OCI-LY1 (cell line): Measurements from ENCODE around the gene CGB5.

ENCODE experiments used
- H2AFZ ChIP-seq: fragments of 200-600 bp; sonication (generic), shearing (Covaris generic); 2 replicates; pipeline ENCODE4 v1.6.0; 2014; ENCODE audit warnings: antibody characterized with exemption, mild to moderate bottlenecking, low read length
- H3F3A ChIP-seq: fragments of 200-600 bp; sonication (generic), shearing (Covaris generic); 2 replicates; pipeline ENCODE4 v1.6.0; 2014; ENCODE audit warnings: mild to moderate bottlenecking, antibody characterized with exemption, low read length, moderate library complexity; ENCODE audit not compliant: insufficient read depth
- H3K27ac ChIP-seq: fragments of 200-600 bp; sonication (generic); 2 replicates; pipeline ENCODE4 v1.5.1; 2014; ENCODE audit warnings: low read length, mixed run types, mild to moderate bottlenecking, low read depth; ENCODE audit not compliant: poor library complexity, severe bottlenecking
- H3K27me3 ChIP-seq: fragments of 200-600 bp; sonication (generic); 2 replicates; pipeline ENCODE4 v1.6.0; 2014; ENCODE audit warnings: antibody characterized with exemption, mild to moderate bottlenecking, low read length, moderate library complexity; ENCODE audit not compliant: insufficient read depth
- H3K36me3 ChIP-seq: fragments of 200-600 bp; sonication (generic); 2 replicates; pipeline ENCODE4 v1.6.1; 2014; ENCODE audit warnings: mild to moderate bottlenecking, antibody characterized with exemption, low read length, moderate library complexity, mixed read lengths; ENCODE audit not compliant: insufficient read depth
- H3K4me1 ChIP-seq: fragments of 200-600 bp; sonication (generic); 2 replicates; pipeline ENCODE4 v1.5.1; 2014; ENCODE audit warnings: mild to moderate bottlenecking, low read length, moderate library complexity; ENCODE audit not compliant: insufficient read depth, severe bottlenecking
- H3K4me2 ChIP-seq: fragments of 200-600 bp; sonication (generic), shearing (Covaris generic); 2 replicates; pipeline ENCODE4 v1.6.1; 2014; ENCODE audit warnings: low read length
- H3K4me3 ChIP-seq: fragments of 200-600 bp; sonication (generic); 2 replicates; pipeline ENCODE4 v1.5.1; 2014; ENCODE audit warnings: low read length, low read depth, mild to moderate bottlenecking, mixed read lengths; ENCODE audit not compliant: poor library complexity, severe bottlenecking
- H3K79me2 ChIP-seq: fragments of 200-600 bp; shearing (Covaris generic); 2 replicates; pipeline ENCODE4 v1.6.1; 2016; ENCODE audit warnings: mixed run types, low read length, mixed read lengths; ENCODE audit not compliant: insufficient read depth
- H3K9ac ChIP-seq: fragments of 200-600 bp; sonication (generic), shearing (Covaris generic); 2 replicates; pipeline ENCODE4 v1.6.1; 2014; ENCODE audit warnings: mild to moderate bottlenecking, low read length, mixed read lengths
- H3K9me2 ChIP-seq: fragments of 200-600 bp; sonication (generic), shearing (Covaris generic); 2 replicates; pipeline ENCODE4 v1.6.1; 2014; ENCODE audit warnings: low read depth, mild to moderate bottlenecking, low read length, mixed read lengths
- H3K9me3 ChIP-seq: fragments of 200-600 bp; shearing (Covaris generic); 2 replicates; pipeline ENCODE4 v1.6.1; 2014; ENCODE audit warnings: low read length, mixed read lengths
- H4K20me1 ChIP-seq: fragments of 200-600 bp; sonication (generic), shearing (Covaris generic); 2 replicates; pipeline ENCODE4 v1.6.0; 2016; ENCODE audit warnings: mild to moderate bottlenecking, low read length; ENCODE audit not compliant: insufficient read depth
- EZH2 ChIP-seq: fragments of 200-600 bp; sonication (generic), shearing (Covaris generic); IDR thresholded peaks from 2 replicates; pipeline ENCODE4 v1.8.0; 2017; ENCODE audit warnings: borderline replicate concordance, mixed run types, mild to moderate bottlenecking, antibody characterized with exemption, low read length, moderate library complexity, mixed read lengths
- TF ChIP-seq, protein P1 (sequence below): fragments of 200-600 bp; sonication (generic), shearing (Covaris generic); IDR thresholded peaks from 2 replicates; pipeline ENCODE4 v1.5.1; 2017; ENCODE audit warnings: mild to moderate bottlenecking, antibody characterized with exemption, low read length, moderate library complexity, mixed read lengths

Gene CGB5

GRCh38 chr19:49070416-49070815 is 26.8 kb downstream of the CGB5 start:
- no peak overlapping the region for H3K4me3 ChIP-seq
- peaks cover 12% of the 10 kb centered on the region for H3K27me3 ChIP-seq
- H3K4me2 ChIP-seq = no peak overlapping the region
- no peak for TF ChIP-seq EZH2
- TF ChIP-seq, protein P1, sequence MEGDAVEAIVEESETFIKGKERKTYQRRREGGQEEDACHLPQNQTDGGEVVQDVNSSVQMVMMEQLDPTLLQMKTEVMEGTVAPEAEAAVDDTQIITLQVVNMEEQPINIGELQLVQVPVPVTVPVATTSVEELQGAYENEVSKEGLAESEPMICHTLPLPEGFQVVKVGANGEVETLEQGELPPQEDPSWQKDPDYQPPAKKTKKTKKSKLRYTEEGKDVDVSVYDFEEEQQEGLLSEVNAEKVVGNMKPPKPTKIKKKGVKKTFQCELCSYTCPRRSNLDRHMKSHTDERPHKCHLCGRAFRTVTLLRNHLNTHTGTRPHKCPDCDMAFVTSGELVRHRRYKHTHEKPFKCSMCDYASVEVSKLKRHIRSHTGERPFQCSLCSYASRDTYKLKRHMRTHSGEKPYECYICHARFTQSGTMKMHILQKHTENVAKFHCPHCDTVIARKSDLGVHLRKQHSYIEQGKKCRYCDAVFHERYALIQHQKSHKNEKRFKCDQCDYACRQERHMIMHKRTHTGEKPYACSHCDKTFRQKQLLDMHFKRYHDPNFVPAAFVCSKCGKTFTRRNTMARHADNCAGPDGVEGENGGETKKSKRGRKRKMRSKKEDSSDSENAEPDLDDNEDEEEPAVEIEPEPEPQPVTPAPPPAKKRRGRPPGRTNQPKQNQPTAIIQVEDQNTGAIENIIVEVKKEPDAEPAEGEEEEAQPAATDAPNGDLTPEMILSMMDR = no peak
- H3K36me3 ChIP-seq = no peaks in the 10 kb centered on the region
- no peaks in the 10 kb centered on the region for H3K9me3 ChIP-seq
- H2AFZ ChIP-seq = no peak overlapping the region
- H3K9me2 ChIP-seq = no peaks in the 10 kb centered on the region
- H4K20me1 ChIP-seq = no peaks in the 10 kb centered on the region
- no peaks in the 10 kb centered on the region for H3K79me2 ChIP-seq
- H3K9ac ChIP-seq = no peak overlapping the region
- no peaks in the 10 kb centered on the region for H3F3A ChIP-seq
- no peaks in the 10 kb centered on the region for H3K4me1 ChIP-seq
- no peak overlapping the region for H3K27ac ChIP-seq

DNA sequence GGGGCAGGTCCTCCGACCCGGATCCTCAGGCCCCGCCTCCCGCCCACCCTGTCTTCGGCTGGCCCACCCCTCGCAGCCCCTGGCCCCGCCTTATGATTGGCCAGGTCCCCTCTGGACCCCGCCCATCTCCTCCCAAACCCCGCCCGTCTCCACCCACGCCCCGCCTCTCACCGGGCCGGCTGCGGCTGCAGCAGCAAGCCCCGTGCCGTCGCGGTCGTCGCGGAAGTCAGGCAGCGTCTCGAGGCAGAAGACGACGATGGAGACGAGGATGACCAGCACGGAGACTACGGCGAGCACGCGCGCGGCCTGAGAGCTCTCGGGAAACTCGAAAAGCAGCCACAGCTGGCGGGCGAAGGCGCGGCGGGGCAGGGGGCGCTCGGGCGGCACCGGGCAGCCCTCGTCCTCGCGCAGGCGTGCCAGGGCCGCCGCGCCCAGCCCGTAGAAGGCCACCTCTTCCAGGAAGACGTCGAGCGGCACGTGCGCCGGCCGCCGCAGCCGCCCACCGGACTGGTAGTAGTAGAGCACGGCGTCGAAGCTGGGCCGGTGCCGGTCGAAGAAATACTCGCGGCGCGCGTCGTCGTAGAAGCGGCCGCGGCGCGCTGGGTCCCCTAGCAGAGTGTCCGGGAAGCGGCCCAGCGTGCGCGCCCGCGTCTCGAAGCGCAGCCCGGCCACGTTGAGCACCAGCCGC is 28.4 kb downstream of the CGB5 start:
- no peaks in the 10 kb centered on the region for H3K79me2 ChIP-seq
- peaks cover 10% of the 10 kb centered on the region for H3K27me3 ChIP-seq
- no peaks in the 10 kb centered on the region for H3F3A ChIP-seq
- TF ChIP-seq EZH2 = no peak
- TF ChIP-seq, protein P1 = no peak
- no peaks in the 10 kb centered on the region for H3K9me2 ChIP-seq
- no peaks in the 10 kb centered on the region for H3K4me1 ChIP-seq
- H4K20me1 ChIP-seq = no peaks in the 10 kb centered on the region
- H2AFZ ChIP-seq = no peak overlapping the region
- H3K27ac ChIP-seq = no peak overlapping the region
- no peak overlapping the region for H3K9ac ChIP-seq
- no peaks in the 10 kb centered on the region for H3K36me3 ChIP-seq
- H3K9me3 ChIP-seq = no peaks in the 10 kb centered on the region
- H3K4me3 ChIP-seq = no peak overlapping the region
- no peak overlapping the region for H3K4me2 ChIP-seq

DNA sequence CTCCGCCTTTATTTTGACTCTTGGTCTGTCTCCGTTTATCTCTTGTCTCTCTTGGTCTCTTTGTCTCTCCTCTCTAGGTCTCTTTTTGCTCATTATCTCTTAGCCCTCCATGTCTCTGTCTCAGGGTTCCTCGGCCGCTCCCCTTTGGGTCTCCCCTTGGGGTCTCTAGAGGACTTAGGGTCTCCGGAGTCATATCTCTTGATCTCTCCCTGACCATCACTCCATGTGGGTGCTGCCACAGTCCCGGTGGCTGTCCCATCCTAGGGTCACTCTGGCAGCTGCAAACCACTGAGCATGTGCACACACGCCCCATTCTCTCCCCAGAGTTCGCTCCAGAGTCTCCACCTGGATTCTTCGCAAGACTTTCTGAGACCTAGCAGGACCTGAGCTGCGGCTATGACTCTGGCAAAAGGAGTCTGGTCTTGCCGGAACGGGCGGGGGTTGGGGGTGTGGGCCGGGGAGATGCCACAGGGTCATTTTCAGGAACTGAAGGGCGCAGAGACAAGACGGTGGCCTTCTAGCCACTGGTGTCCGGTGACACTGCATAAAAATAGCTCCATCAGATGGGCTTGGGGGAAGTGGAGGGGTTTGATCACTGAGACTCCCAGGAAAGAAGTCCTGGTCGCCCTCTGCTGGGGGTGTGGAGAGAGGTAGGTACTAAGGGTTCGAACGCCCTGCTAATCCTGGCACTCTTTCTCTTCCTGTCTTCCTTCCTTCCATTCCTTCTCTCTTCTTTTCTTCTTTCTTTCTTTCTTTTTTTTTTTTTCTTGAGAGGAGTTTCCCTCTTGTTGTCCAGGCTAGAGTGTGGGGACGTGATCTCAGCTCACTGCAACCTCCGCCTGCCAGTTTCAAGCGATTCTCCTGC is 30.1 kb downstream of the CGB5 start:
- Histone ChIP-seq H3K27me3 (peaks cover 6% of the 10 kb centered on the region), H3K9me2 (no peaks in the 10 kb centered on the region), H3K79me2 (no peaks in the 10 kb centered on the region), H3F3A (no peaks in the 10 kb centered on the region), H3K4me3 (no peak overlapping the region), H3K9me3 (no peaks in the 10 kb centered on the region), H4K20me1 (no peaks in the 10 kb centered on the region), H2AFZ (no peak overlapping the region), H3K36me3 (no peaks in the 10 kb centered on the region), H3K9ac (no peak overlapping the region), H3K4me1 (no peaks in the 10 kb centered on the region), H3K4me2 (no peak overlapping the region), H3K27ac (no peak overlapping the region)
- TF ChIP-seq, protein P1 = peak; percentile 32
- no peak for TF ChIP-seq EZH2
